B cell (primary cell): Measurements from ENCODE around the gene ADAM19. TPM values are rescaled to one million over a fixed set of nuclear protein-coding genes. Genes with fewer than 3 reads are reported as not detected.

Experiments used
- ATAC-seq: fragments of 200-7000 bp; cut with Tn5 transposase; one replicate; pipeline ENCODE4 v1.10.0; 2021; ENCODE audit warnings: low read depth, mild to moderate bottlenecking, moderate number of reproducible peaks, moderate library complexity
- CTCF ChIA-PET: fragments of 350-600 bp; sonication (Branson Sonifier 250); formaldehyde crosslinking; loops from one replicate; lab custom pipeline; 2021; ENCODE audit warnings: antibody characterized with exemption, inconsistent platforms; lab: Charles Lee
- POLR2A ChIA-PET: fragments of 350-600 bp; sonication (Branson Sonifier 250); formaldehyde crosslinking; loops from one replicate; lab custom pipeline; 2021; ENCODE audit warnings: antibody characterized with exemption; lab: Charles Lee
- DNase-seq: peaks from one replicate; pipeline ENCODE4 v3.0.0; 2013
- H2AFZ ChIP-seq: 2 replicates; pipeline ENCODE4 v1.6.1; 2012; ENCODE audit warnings: mild to moderate bottlenecking, low read depth, low read length; ENCODE audit not compliant: insufficient read depth, poor library complexity, severe bottlenecking
- H3K27ac ChIP-seq, 2 donors: 1 replicate in 1 of 2; 2 replicates in 1 of 2; pipeline ENCODE4 v1.5.1; 2012 to 2013; ENCODE audit warnings: low read length in 2 of 2, mild to moderate bottlenecking in 2 of 2, moderate library complexity in 1 of 2
- H3K27me3 ChIP-seq, 4 experiments: fragments of 200-600 bp in 1 of 4; sonication (generic) in 1 of 4; replicated peaks in 1 of 4; 1 replicate in 2 of 4; 2 replicates in 2 of 4; pipeline versions ENCODE4 v1.6.1 to v1.7.0; 2013 to 2016; ENCODE audit warnings: low read length in 3 of 4, mild to moderate bottlenecking in 2 of 4, mixed read lengths in 1 of 4, moderate library complexity in 1 of 4; ENCODE audit not compliant: insufficient read depth in 4 of 4, control insufficient read depth in 3 of 4; ENCODE audit errors: control extremely low read depth in 1 of 4
- H3K36me3 ChIP-seq, 2 experiments: replicated peaks in 1 of 2; 1 replicate in 1 of 2; 2 replicates in 1 of 2; pipeline versions ENCODE4 v1.6.1 to v1.7.1; 2013; ENCODE audit warnings: low read length in 1 of 2; ENCODE audit not compliant: insufficient read depth in 2 of 2, control insufficient read depth in 1 of 2; ENCODE audit errors: control extremely low read depth in 1 of 2, extremely low read depth in 1 of 2
- H3K4me1 ChIP-seq, 2 donors: fragments of 200-600 bp in 1 of 2; sonication (generic) in 1 of 2; 1 replicate in 1 of 2; 2 replicates in 1 of 2; pipeline versions ENCODE4 v1.5.1 to v1.6.1; 2013 to 2017; ENCODE audit warnings: low read length in 2 of 2; ENCODE audit not compliant: control insufficient read depth in 2 of 2, insufficient read depth in 2 of 2
- H3K4me2 ChIP-seq: replicated peaks from 2 replicates; pipeline ENCODE3; 2012; ENCODE audit warnings: mild to moderate bottlenecking, low read depth, low read length; ENCODE audit not compliant: poor library complexity, severe bottlenecking
- H3K4me3 ChIP-seq, 5 experiments: fragments of 200-600 bp in 1 of 5; sonication (generic) in 1 of 5; 1 replicate in 3 of 5; 2 replicates in 2 of 5; pipeline versions ENCODE4 v1.5.1 to v1.7.0; 2011 to 2016; ENCODE audit warnings: low read length in 4 of 5, mild to moderate bottlenecking in 4 of 5, low read depth in 2 of 5, control low read depth in 1 of 5, moderate library complexity in 1 of 5; ENCODE audit not compliant: insufficient read depth in 1 of 5; ENCODE audit errors: control extremely low read depth in 1 of 5, extremely low read depth in 1 of 5
- H3K79me2 ChIP-seq: fragments of 200-600 bp; sonication (generic); one replicate; pipeline ENCODE4 v1.6.0; 2016; ENCODE audit warnings: low read length; ENCODE audit not compliant: control insufficient read depth, insufficient read depth
- H3K9ac ChIP-seq: fragments of 200-600 bp; sonication (generic); 2 replicates; pipeline ENCODE4 v1.6.1; 2017; ENCODE audit warnings: mild to moderate bottlenecking, low read length, moderate library complexity
- H3K9me3 ChIP-seq, 3 donors: one replicate each; pipeline versions ENCODE4 v1.6.1 to v1.7.1; 2013; ENCODE audit warnings: low read length in 2 of 3; ENCODE audit not compliant: control insufficient read depth in 2 of 3, insufficient read depth in 1 of 3; ENCODE audit errors: control extremely low read depth in 1 of 3
- H4K20me1 ChIP-seq: 2 replicates; pipeline ENCODE4 v1.6.0; 2012; ENCODE audit warnings: mild to moderate bottlenecking, low read length; ENCODE audit not compliant: insufficient read depth, control insufficient read depth, poor library complexity, severe bottlenecking
- H3K27ac Mint-ChIP-seq: one replicate; pipeline ENCODE4 v1.8.0; 2021; ENCODE audit warnings: mixed read lengths
- H3K27me3 Mint-ChIP-seq: one replicate; pipeline ENCODE4 v1.8.0; 2021; ENCODE audit warnings: mixed read lengths
- H3K4me1 Mint-ChIP-seq: one replicate; pipeline ENCODE4 v1.8.0; 2021; ENCODE audit warnings: mixed read lengths
- H3K4me3 Mint-ChIP-seq: one replicate; pipeline ENCODE4 v1.8.0; 2021; ENCODE audit warnings: mixed read lengths
- H3K9me3 Mint-ChIP-seq: one replicate; pipeline ENCODE4 v1.8.0; 2022; ENCODE audit warnings: mixed read lengths; ENCODE audit not compliant: insufficient read depth
- EZH2 ChIP-seq: IDR thresholded peaks from 2 replicates; pipeline ENCODE4 v1.6.1; 2012; ENCODE audit warnings: borderline replicate concordance, low read depth, mild to moderate bottlenecking, moderate library complexity, low read length; ENCODE audit not compliant: insufficient read depth, poor library complexity, severe bottlenecking
- WGBS: methylation state at CpG from one replicate; pipeline ENCODE4 v1.1.5; 2013; ENCODE audit warnings: missing lambda C conversion rate; ENCODE audit not compliant: insufficient coverage; 5-methylcytosine and 5-hydroxymethylcytosine counted together
- intact Hi-C: fragments of 100-400 bp; cut with micrococcal nuclease; formaldehyde crosslinking; loops from one replicate; pipeline ENCODE4 v1.10.0; 2022
- polyA plus RNA-seq: library from polyadenylated mRNA; depleted of rRNA; stranded (reverse); fragments of >200 nt; gene quantifications from 2 replicates; pipeline ENCODE4 v1.2.3, GENCODE V29; 2012
- total RNA-seq, 2 donors: library from RNA; stranded (reverse); fragments of 120-200 nt in 1 of 2; gene quantifications; 1 replicate in 1 of 2; 2 replicates in 1 of 2; pipeline versions ENCODE4 v1.2.3 to v1.2.4, GENCODE V29; 2013 to 2022
- TF ChIP-seq, protein P1 (sequence below): fragments of 200-600 bp; IDR thresholded peaks from one replicate; pipeline ENCODE4 v1.8.0; 2022; ENCODE audit warnings: antibody characterized with exemption, mild to moderate bottlenecking

ADAM19 gene
- total and polyA plus RNA-seq, 2 donors (not counting 1 experiment from before 2014, with no cell fraction given) = 110 to 171 TPM

DNA sequence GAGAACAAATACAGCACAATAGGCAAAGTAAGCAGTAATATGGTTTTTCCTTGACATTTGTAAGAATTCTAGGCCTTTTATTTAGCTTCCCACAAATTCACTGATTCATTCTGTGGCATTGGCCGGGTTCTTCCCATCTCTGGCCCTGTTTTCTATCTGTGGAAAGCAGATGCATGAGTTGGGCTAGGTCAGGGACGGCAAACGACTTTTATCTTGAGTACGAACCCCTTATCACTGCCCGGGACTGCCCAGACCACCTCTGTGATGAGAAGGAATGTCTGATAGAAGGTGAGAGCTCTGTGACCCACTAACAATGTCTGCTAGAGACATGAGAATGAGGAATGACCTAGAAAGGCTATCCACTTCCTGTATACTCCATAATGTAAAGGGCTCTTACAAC lies 35.4 kb upstream of the ADAM19 start:
- Histone ChIP-seq H3K27me3 (no peaks in the 10 kb centered on the region), H3K4me2 (no peak overlapping the region), H3K4me1 (peaks cover 45 to 48% of the 10 kb centered on the region in 2 donors), H3K27ac (no peak overlapping the region), H2AFZ (no peak overlapping the region), H3K79me2 (peaks cover 25% of the 10 kb centered on the region), H3K9me3 (no peaks in the 10 kb centered on the region), H3K36me3 (no peaks in the 10 kb centered on the region), H4K20me1 (no peaks in the 10 kb centered on the region), H3K4me3 (no peak overlapping the region), H3K9ac (no peak overlapping the region)
- no peaks in the 10 kb centered on the region for H3K27me3 Mint-ChIP-seq
- no peak for ATAC-seq
- TF ChIP-seq EZH2 = no peak
- TF ChIP-seq, protein P1, sequence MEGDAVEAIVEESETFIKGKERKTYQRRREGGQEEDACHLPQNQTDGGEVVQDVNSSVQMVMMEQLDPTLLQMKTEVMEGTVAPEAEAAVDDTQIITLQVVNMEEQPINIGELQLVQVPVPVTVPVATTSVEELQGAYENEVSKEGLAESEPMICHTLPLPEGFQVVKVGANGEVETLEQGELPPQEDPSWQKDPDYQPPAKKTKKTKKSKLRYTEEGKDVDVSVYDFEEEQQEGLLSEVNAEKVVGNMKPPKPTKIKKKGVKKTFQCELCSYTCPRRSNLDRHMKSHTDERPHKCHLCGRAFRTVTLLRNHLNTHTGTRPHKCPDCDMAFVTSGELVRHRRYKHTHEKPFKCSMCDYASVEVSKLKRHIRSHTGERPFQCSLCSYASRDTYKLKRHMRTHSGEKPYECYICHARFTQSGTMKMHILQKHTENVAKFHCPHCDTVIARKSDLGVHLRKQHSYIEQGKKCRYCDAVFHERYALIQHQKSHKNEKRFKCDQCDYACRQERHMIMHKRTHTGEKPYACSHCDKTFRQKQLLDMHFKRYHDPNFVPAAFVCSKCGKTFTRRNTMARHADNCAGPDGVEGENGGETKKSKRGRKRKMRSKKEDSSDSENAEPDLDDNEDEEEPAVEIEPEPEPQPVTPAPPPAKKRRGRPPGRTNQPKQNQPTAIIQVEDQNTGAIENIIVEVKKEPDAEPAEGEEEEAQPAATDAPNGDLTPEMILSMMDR = no peak
- ChIA-PET POLR2A (no interaction called here), CTCF (no interaction called here)
- WGBS = 100% methylated on average over 1 of the region's 5 CpGs
- no peak for DNase-seq
- no peaks in the 10 kb centered on the region for H3K9me3 Mint-ChIP-seq
- intact Hi-C loops = no loop called here
- peaks cover 53% of the 10 kb centered on the region for H3K4me1 Mint-ChIP-seq
- no peak overlapping the region for H3K27ac Mint-ChIP-seq
- no peak overlapping the region for H3K4me3 Mint-ChIP-seq

DNA sequence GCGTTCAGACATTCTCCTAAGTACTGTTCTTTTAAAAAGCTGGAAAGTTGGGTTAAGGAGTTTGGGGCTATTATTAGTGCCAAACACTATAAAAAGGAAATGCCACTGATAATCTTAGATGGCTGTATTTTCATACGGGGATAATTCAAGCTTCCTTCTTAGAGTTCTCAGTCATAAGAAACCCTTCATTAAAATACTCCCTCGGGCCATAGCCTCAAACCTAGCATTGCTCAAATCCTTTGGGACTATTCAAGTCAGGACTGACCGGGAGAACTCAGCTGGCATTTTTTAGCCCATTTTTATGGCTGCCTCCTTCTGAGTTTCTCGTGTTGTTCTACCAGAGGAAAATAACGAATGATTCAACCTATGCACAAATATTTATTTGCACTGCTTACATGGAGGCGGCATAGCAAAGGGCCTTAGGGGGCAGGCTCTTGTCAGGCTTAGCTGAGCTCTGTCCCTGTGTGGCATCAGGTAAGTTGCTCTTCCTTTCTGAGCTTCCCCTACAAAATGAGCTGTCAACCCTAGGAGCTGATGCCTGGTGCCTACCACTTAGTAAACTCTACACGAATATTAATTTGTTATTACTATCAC lies 33.5 kb upstream of the ADAM19 start:
- no peaks in the 10 kb centered on the region for H3K9me3 ChIP-seq
- Mint-ChIP-seq H3K27ac (no peak overlapping the region), H3K27me3 (no peaks in the 10 kb centered on the region), H3K4me1 (peaks cover 57% of the 10 kb centered on the region), H3K4me3 (no peak overlapping the region), H3K9me3 (no peaks in the 10 kb centered on the region)
- 100% methylated on average over 5 of the region's 8 CpGs for WGBS
- no peak overlapping the region for H3K9ac ChIP-seq
- no peaks in the 10 kb centered on the region for H4K20me1 ChIP-seq
- TF ChIP-seq, protein P1 = no peak
- no peak for TF ChIP-seq EZH2
- no peaks in the 10 kb centered on the region for H3K36me3 ChIP-seq
- POLR2A ChIA-PET = interaction anchor here (0.6 to 0.9 kb wide), 2 partner anchors 12 to 18 kb away, joined by 3 read pairs; no protein-coding TSS in a partner anchor
- H3K4me1 ChIP-seq = peaks cover 50 to 53% of the 10 kb centered on the region in 2 donors
- no peak overlapping the region for H3K4me3 ChIP-seq
- peaks cover 25% of the 10 kb centered on the region for H3K79me2 ChIP-seq
- H3K4me2 ChIP-seq = no peak overlapping the region
- CTCF ChIA-PET = interaction anchor here (0.9 to 2.6 kb wide), 2 partner anchors 13 to 42 kb away, joined by 3 to 14 read pairs; no protein-coding TSS in a partner anchor
- no peak overlapping the region for H2AFZ ChIP-seq
- H3K27ac ChIP-seq = no peak overlapping the region
- intact Hi-C loops = no loop called here
- ATAC-seq = no peak
- DNase-seq = no peak
- H3K27me3 ChIP-seq = no peaks in the 10 kb centered on the region
